HEK293 (cell line): Measurements from ENCODE around the gene EFNA2.
A peak's percentile ranks its signal among the peaks of the same experiment; 100 is the strongest.

Experiments
- CTCF ChIA-PET: fragments of 350-600 bp; formaldehyde crosslinking; extraction: SDS; loops from one replicate; lab custom pipeline; 2021; ENCODE audit warnings: antibody characterized with exemption; lab: Yijun Ruan, JAX
- POLR2A ChIA-PET: fragments of 300-600 bp; formaldehyde crosslinking; extraction: SDS; loops from one replicate; lab custom pipeline; 2020; ENCODE audit warnings: antibody characterized with exemption, inconsistent platforms; lab: Yijun Ruan, JAX
- H3K27ac ChIP-seq: fragments of 200-500 bp; sonication (Bioruptor generic); 2 replicates; pipeline ENCODE4 v1.5.1; 2014; ENCODE audit warnings: low read depth, low read length, control low read depth, inconsistent platforms; ENCODE audit errors: extremely low read depth
- H3K36me3 ChIP-seq, 2 experiments: fragments of 200-500 bp in 1 of 2; sonication (Bioruptor generic) in 1 of 2; 1 replicate in 1 of 2; 2 replicates in 1 of 2; pipeline ENCODE4 v1.5.1; 2014 to 2017; ENCODE audit warnings: inconsistent platforms in 2 of 2, low read length in 2 of 2; ENCODE audit not compliant: control insufficient read depth in 2 of 2, insufficient read depth in 1 of 2
- H3K4me1 ChIP-seq: fragments of 200-500 bp; sonication (Bioruptor generic); 2 replicates; pipeline ENCODE4 v1.5.1; 2014; ENCODE audit warnings: mild to moderate bottlenecking, low read length, inconsistent platforms; ENCODE audit not compliant: control insufficient read depth, insufficient read depth
- H3K4me3 ChIP-seq: 2 replicates; pipeline ENCODE4 v1.5.1; 2011; ENCODE audit warnings: low read depth, mild to moderate bottlenecking, control low read depth, low read length, moderate library complexity
- H3K9me3 ChIP-seq: fragments of 200-500 bp; sonication (Bioruptor generic); 2 replicates; pipeline ENCODE4 v1.5.1; 2014; ENCODE audit warnings: low read depth, low read length, inconsistent platforms; ENCODE audit not compliant: control insufficient read depth, insufficient read depth
- GLIS1 ChIP-seq: fragments of 450-650 bp; formaldehyde crosslinking; IDR thresholded peaks from 2 replicates; pipeline ENCODE4 v1.5.1; 2016; ENCODE audit warnings: missing biosample characterization, missing genetic modification characterization
- KLF10 ChIP-seq: fragments of 450-650 bp; IDR thresholded peaks from 2 replicates; pipeline ENCODE4 v1.5.1; 2018; ENCODE audit warnings: missing biosample characterization, mild to moderate bottlenecking, missing genetic modification characterization
- KLF7 ChIP-seq: fragments of 450-650 bp; formaldehyde crosslinking; IDR thresholded peaks from 2 replicates; pipeline ENCODE4 v1.5.1; 2016; ENCODE audit warnings: missing biosample characterization, missing genetic modification characterization, borderline replicate concordance
- KLF8 ChIP-seq: fragments of 450-650 bp; formaldehyde crosslinking; IDR thresholded peaks from 2 replicates; pipeline ENCODE4 v1.5.1; 2016; ENCODE audit warnings: missing biosample characterization, missing genetic modification characterization
- KLF9 ChIP-seq: fragments of 450-650 bp; formaldehyde crosslinking; IDR thresholded peaks from 2 replicates; pipeline ENCODE4 v1.5.1; 2016; ENCODE audit warnings: missing biosample characterization, missing genetic modification characterization, low read depth
- SP7 ChIP-seq: fragments of 450-650 bp; formaldehyde crosslinking; IDR thresholded peaks from 2 replicates; pipeline ENCODE4 v1.5.1; 2016; ENCODE audit warnings: missing biosample characterization, missing genetic modification characterization
- ZBTB1 ChIP-seq: fragments of 450-650 bp; formaldehyde crosslinking; IDR thresholded peaks from 2 replicates; pipeline ENCODE4 v1.5.1; 2016; ENCODE audit warnings: missing biosample characterization, missing genetic modification characterization
- ZBTB7A ChIP-seq: fragments of 450-650 bp; formaldehyde crosslinking; IDR thresholded peaks from 2 replicates; pipeline ENCODE4 v1.5.1; 2016; ENCODE audit warnings: low read depth, missing biosample characterization, missing genetic modification characterization
- ZFP3 ChIP-seq: fragments of 450-650 bp; formaldehyde crosslinking; IDR thresholded peaks from 2 replicates; pipeline ENCODE4 v1.5.1; 2016; ENCODE audit warnings: low read depth, missing biosample characterization, missing genetic modification characterization
- ZNF112 ChIP-seq: fragments of 450-650 bp; formaldehyde crosslinking; IDR thresholded peaks from 2 replicates; pipeline ENCODE4 v1.5.0; 2017; ENCODE audit warnings: missing biosample characterization, missing genetic modification characterization
- ZNF169 ChIP-seq: fragments of 450-650 bp; formaldehyde crosslinking; IDR thresholded peaks from 2 replicates; pipeline ENCODE4 v1.5.1; 2016; ENCODE audit warnings: missing biosample characterization, missing genetic modification characterization
- ZNF19 ChIP-seq: fragments of 450-650 bp; formaldehyde crosslinking; IDR thresholded peaks from 2 replicates; pipeline ENCODE4; 2016; ENCODE audit warnings: missing biosample characterization, missing genetic modification characterization, low read depth
- ZNF311 ChIP-seq: fragments of 450-650 bp; formaldehyde crosslinking; IDR thresholded peaks from 2 replicates; pipeline ENCODE4 v1.5.1; 2017; ENCODE audit warnings: missing biosample characterization, missing genetic modification characterization, borderline replicate concordance
- ZNF416 ChIP-seq: fragments of 450-650 bp; formaldehyde crosslinking; IDR thresholded peaks from 2 replicates; pipeline ENCODE4 v1.5.1; 2016; ENCODE audit warnings: missing biosample characterization, missing genetic modification characterization
- ZNF571 ChIP-seq: fragments of 450-650 bp; formaldehyde crosslinking; IDR thresholded peaks from 2 replicates; pipeline ENCODE4 v1.5.0; 2017; ENCODE audit warnings: missing biosample characterization, missing genetic modification characterization
- ZNF792 ChIP-seq: fragments of 450-650 bp; formaldehyde crosslinking; IDR thresholded peaks from 2 replicates; pipeline ENCODE4 v1.5.1; 2016; ENCODE audit warnings: missing biosample characterization, missing genetic modification characterization
- ZNF830 ChIP-seq: fragments of 450-650 bp; IDR thresholded peaks from 2 replicates; pipeline ENCODE4 v1.5.0; 2018; ENCODE audit warnings: missing biosample characterization, missing genetic modification characterization, low read depth, mild to moderate bottlenecking, moderate library complexity
- ZSCAN30 ChIP-seq: fragments of 450-650 bp; IDR thresholded peaks from 2 replicates; pipeline ENCODE4 v1.5.1; 2018; ENCODE audit warnings: missing biosample characterization, mild to moderate bottlenecking, missing genetic modification characterization, moderate library complexity
- TF ChIP-seq, protein P1 (sequence below): fragments of 450-650 bp; formaldehyde crosslinking; IDR thresholded peaks from 2 replicates; pipeline ENCODE4 v1.5.1; 2016; ENCODE audit warnings: missing biosample characterization, missing genetic modification characterization
- TF ChIP-seq, protein P2 (sequence below): fragments of 450-650 bp; formaldehyde crosslinking; IDR thresholded peaks from 2 replicates; pipeline ENCODE4 v1.5.1; 2016; ENCODE audit warnings: missing biosample characterization, missing genetic modification characterization

EFNA2 gene

DNA sequence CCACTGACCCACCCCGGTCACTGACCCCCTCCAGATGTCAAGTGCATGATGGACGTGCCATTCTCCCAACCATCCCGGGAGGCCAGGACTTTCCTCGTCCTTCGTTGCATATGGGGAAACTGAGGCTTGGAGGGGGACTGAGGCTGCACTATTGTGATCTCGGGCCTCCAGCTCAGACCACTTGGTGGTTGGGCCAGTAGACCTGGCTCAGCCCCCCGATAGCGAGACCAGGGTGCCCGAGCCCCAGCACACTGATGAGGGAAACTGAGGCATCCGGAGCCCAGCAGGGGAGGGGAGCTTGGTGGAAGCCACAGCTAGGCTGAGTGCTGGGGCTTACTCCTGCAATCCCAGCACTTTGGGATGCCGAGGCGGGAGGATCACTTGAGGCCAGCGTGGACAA is 10.4 kb downstream of the EFNA2 start:
- CTCF ChIA-PET, result no interaction called here
- 0 out of 2 replicates have a peak, but pooled peaks cover 3% of the 10 kb centered on the region for H3K4me1 ChIP-seq

DNA sequence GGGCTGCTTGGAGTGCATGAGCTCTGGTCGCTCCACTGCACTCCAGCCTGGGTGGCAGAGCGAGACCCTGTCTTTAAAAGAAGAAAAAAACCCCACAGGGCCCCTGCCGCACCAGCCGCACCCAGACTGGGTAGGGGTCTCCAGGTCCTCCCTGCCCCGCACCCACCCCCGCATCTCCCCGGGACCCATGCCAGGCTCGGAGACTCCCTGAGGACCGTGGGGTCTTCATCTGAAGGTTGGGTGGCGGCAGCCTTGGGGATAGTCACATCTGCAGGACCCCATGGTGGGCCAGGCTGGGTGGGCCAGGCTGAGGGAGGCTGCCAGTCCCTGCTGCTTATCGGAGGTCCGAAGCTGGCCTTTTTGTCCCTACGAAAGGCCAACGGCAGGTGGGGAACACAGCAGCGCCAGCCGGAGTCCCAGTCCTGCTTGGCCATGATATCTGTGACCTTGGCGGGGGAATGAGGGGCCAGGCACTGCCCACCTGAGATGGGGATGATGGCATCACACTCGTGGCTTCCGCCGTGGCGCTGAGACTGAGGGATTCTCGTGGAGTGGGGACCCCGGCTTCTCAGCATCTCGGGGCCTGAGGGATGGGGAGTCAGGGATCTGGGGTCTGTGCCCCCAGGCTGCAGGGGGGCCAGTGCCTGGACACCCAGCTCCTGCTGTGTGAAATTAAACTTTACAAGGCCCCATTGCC is 11.1 kb downstream of the EFNA2 start:
- POLR2A ChIA-PET, result interaction anchor here (0.5 kb wide), 1 partner anchor 51 kb away, joined by 5 read pairs; no protein-coding TSS in a partner anchor
- no peak overlapping the region for H3K27ac ChIP-seq
- H3K9me3 ChIP-seq, result no peaks in the 10 kb centered on the region
- H3K36me3 ChIP-seq, result no peaks in the 10 kb centered on the region
- TF ChIP-seq ZBTB7A (tag by site-specific recombination) (0 out of 2 replicates have a peak, but pooled peaks have one; percentile 18), ZBTB1 (tag by site-specific recombination) (no peak)
- TF ChIP-seq, protein P1, sequence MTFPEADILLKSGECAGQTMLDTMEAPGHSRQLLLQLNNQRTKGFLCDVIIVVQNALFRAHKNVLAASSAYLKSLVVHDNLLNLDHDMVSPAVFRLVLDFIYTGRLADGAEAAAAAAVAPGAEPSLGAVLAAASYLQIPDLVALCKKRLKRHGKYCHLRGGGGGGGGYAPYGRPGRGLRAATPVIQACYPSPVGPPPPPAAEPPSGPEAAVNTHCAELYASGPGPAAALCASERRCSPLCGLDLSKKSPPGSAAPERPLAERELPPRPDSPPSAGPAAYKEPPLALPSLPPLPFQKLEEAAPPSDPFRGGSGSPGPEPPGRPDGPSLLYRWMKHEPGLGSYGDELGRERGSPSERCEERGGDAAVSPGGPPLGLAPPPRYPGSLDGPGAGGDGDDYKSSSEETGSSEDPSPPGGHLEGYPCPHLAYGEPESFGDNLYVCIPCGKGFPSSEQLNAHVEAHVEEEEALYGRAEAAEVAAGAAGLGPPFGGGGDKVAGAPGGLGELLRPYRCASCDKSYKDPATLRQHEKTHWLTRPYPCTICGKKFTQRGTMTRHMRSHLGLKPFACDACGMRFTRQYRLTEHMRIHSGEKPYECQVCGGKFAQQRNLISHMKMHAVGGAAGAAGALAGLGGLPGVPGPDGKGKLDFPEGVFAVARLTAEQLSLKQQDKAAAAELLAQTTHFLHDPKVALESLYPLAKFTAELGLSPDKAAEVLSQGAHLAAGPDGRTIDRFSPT (tag by site-specific recombination), result 0 out of 2 replicates have a peak, but pooled peaks have one; percentile 16
- CTCF ChIA-PET, result interaction anchor here (0.7 kb wide), 1 partner anchor 17 kb away, joined by 4 read pairs; no protein-coding TSS in a partner anchor
- no peak overlapping the region for H3K4me3 ChIP-seq
- H3K4me1 ChIP-seq, result 0 out of 2 replicates have a peak, but pooled peaks cover 3% of the 10 kb centered on the region

More for the DNA sequence above, 10.4 kb downstream of the EFNA2 start:
- Histone ChIP-seq H3K9me3 (no peaks in the 10 kb centered on the region), H3K27ac (no peak overlapping the region), H3K36me3 (no peaks in the 10 kb centered on the region), H3K4me3 (no peak overlapping the region)
- POLR2A ChIA-PET, result interaction anchor here (0.5 kb wide), 1 partner anchor 52 kb away, joined by 5 read pairs; no protein-coding TSS in a partner anchor
- TF ChIP-seq ZNF311 (no peak), ZNF112 (tag by site-specific recombination) (no peak), ZNF792 (tag by site-specific recombination) (no peak), ZNF571 (tag by site-specific recombination) (no peak), KLF8 (tag by site-specific recombination) (no peak), ZNF19 (no peak), KLF9 (tag by site-specific recombination) (0 out of 2 replicates have a peak, but pooled peaks have one; percentile 28)

DNA sequence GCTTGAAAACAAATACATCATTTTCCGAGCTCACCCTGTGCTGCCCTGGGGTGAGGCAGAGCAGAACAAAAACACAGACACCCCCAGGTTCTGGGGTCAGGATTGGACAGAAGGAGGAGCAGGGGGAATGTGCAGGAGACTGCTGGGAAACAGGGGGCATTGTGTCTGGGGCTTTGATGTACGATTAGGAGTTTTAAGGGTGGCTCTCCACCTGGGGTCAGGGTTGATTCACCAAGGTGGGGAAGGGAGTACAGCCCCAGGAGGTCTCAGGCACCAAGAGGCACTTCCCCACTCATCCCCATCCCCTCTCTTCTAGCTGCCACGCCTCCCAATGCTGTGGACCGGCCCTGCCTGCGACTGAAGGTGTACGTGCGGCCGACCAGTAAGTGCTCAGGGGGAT is 12.6 kb downstream of the EFNA2 start:
- CTCF ChIA-PET, result interaction anchor here (0.6 to 0.7 kb wide), 2 partner anchors 19 to 54 kb away, joined by 3 read pairs; no protein-coding TSS in a partner anchor

DNA sequence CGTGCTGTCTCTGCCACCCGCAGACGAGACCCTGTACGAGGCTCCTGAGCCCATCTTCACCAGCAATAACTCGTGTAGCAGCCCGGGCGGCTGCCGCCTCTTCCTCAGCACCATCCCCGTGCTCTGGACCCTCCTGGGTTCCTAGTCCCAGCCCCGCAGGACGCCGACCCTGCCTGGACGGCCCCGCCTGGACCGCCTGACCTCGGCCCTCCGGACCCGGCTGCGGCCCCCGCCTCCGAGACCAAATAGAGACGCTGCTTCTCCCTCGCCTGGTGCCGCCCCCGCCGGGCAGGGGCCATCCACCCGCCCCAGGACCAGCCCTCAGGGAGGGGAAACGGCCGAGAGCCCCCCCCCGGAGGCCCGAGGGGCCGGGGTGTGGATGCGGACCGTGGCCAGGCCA is 14.1 kb downstream of the EFNA2 start:
- Histone ChIP-seq H3K4me1 (0 out of 2 replicates have a peak, but pooled peaks cover 3% of the 10 kb centered on the region), H3K27ac (no peak overlapping the region), H3K9me3 (no peaks in the 10 kb centered on the region), H3K36me3 (no peaks in the 10 kb centered on the region), H3K4me3 (no peak overlapping the region)
- ChIA-PET POLR2A (no interaction called here), CTCF (no interaction called here)
- no peak for TF ChIP-seq ZNF830
- no peak for TF ChIP-seq SP7 (tag by site-specific recombination)
- TF ChIP-seq ZNF416 (tag by site-specific recombination), result no peak
- TF ChIP-seq, protein P2, sequence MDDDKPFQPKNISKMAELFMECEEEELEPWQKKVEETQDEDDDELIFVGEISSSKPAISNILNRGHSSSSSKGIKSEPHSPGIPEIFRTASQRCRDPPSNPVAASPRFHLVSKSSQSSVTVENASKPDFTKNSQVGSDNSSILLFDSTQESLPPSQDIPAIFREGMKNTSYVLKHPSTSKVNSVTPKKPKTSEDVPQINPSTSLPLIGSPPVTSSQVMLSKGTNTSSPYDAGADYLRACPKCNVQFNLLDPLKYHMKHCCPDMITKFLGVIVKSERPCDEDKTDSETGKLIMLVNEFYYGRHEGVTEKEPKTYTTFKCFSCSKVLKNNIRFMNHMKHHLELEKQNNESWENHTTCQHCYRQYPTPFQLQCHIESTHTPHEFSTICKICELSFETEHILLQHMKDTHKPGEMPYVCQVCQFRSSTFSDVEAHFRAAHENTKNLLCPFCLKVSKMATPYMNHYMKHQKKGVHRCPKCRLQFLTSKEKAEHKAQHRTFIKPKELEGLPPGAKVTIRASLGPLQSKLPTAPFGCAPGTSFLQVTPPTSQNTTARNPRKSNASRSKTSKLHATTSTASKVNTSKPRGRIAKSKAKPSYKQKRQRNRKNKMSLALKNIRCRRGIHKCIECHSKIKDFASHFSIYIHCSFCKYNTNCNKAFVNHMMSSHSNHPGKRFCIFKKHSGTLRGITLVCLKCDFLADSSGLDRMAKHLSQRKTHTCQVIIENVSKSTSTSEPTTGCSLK (tag by site-specific recombination), result no peak
- no peak for TF ChIP-seq ZNF169 (tag by site-specific recombination)
- no peak for TF ChIP-seq ZBTB7A (tag by site-specific recombination)
- no peak for TF ChIP-seq KLF7
- no peak for TF ChIP-seq ZSCAN30 (tag by site-specific recombination)
- TF ChIP-seq, all 188 proteins: peak for 0

More for the DNA sequence above, 12.6 kb downstream of the EFNA2 start:
- Histone ChIP-seq H3K27ac (no peak overlapping the region), H3K36me3 (no peaks in the 10 kb centered on the region), H3K9me3 (no peaks in the 10 kb centered on the region), H3K4me1 (0 out of 2 replicates have a peak, but pooled peaks cover 3% of the 10 kb centered on the region), H3K4me3 (no peak overlapping the region)
- TF ChIP-seq ZFP3 (tag by site-specific recombination) (peak; percentile 98), GLIS1 (tag by site-specific recombination) (peak; percentile 58), KLF10 (tag by site-specific recombination) (no peak)
- POLR2A ChIA-PET, result no interaction called here
